H9 (cell line): Measurements from ENCODE around the gene CDH13. TPM values are rescaled to one million over a fixed set of nuclear protein-coding genes. Genes with fewer than 3 reads are reported as not detected.

ENCODE experiments used
- DNase-seq: peaks from one replicate; pipeline ENCODE4 v3.0.0-alpha.2; 2017
- H2AFZ ChIP-seq: one replicate; pipeline ENCODE4 v1.6.1; 2013; ENCODE audit warnings: mild to moderate bottlenecking, low read length, control low read depth, moderate library complexity
- H2AK5ac ChIP-seq: 2 replicates; pipeline ENCODE4 v1.6.1; 2013; ENCODE audit warnings: low read length, control low read depth, mixed read lengths; ENCODE audit not compliant: insufficient read length
- H2BK120ac ChIP-seq: one replicate; pipeline ENCODE4 v1.6.1; 2013; ENCODE audit warnings: low read depth, mild to moderate bottlenecking, low read length, control low read depth, inconsistent platforms; ENCODE audit not compliant: poor library complexity, severe bottlenecking
- H2BK12ac ChIP-seq: 2 replicates; pipeline ENCODE4 v1.6.1; 2013; ENCODE audit warnings: low read length, control low read depth, mixed read lengths, low read depth; ENCODE audit not compliant: insufficient read length
- H2BK15ac ChIP-seq: 2 replicates; pipeline ENCODE4 v1.6.1; 2013; ENCODE audit warnings: low read depth, low read length, control low read depth
- H2BK20ac ChIP-seq: one replicate; pipeline ENCODE4 v1.6.1; 2013; ENCODE audit warnings: low read depth, mild to moderate bottlenecking, low read length, control low read depth, inconsistent platforms; ENCODE audit not compliant: poor library complexity, severe bottlenecking
- H2BK5ac ChIP-seq: 2 replicates; pipeline ENCODE4 v1.6.1; 2013; ENCODE audit warnings: low read length, control low read depth, mixed read lengths; ENCODE audit not compliant: insufficient read length
- H3K14ac ChIP-seq: 2 replicates; pipeline ENCODE4 v1.6.1; 2013; ENCODE audit warnings: low read length, control low read depth; ENCODE audit not compliant: insufficient read depth
- H3K18ac ChIP-seq: 2 replicates; pipeline ENCODE4 v1.6.1; 2013; ENCODE audit warnings: low read depth, mild to moderate bottlenecking, mixed read lengths, low read length, control low read depth; ENCODE audit not compliant: insufficient read length
- H3K23ac ChIP-seq: 2 replicates; pipeline ENCODE4 v1.6.1; 2013; ENCODE audit warnings: low read length, control low read depth, mixed read lengths, low read depth; ENCODE audit not compliant: insufficient read length
- H3K23me2 ChIP-seq: 2 replicates; pipeline ENCODE4 v1.6.1; 2013; ENCODE audit warnings: low read depth, mild to moderate bottlenecking, mixed read lengths, low read length, control low read depth; ENCODE audit not compliant: insufficient read length, poor library complexity, severe bottlenecking
- H3K27ac ChIP-seq: 2 replicates; pipeline ENCODE4 v1.5.1; 2013; ENCODE audit warnings: low read length, control low read depth, mixed read lengths, low read depth; ENCODE audit not compliant: insufficient read length
- H3K27me3 ChIP-seq: 2 replicates; pipeline ENCODE4 v1.6.1; 2013; ENCODE audit warnings: low read length, control low read depth, inconsistent platforms; ENCODE audit not compliant: insufficient read depth
- H3K4ac ChIP-seq: 2 replicates; pipeline ENCODE4 v1.6.1; 2013; ENCODE audit warnings: low read depth, mild to moderate bottlenecking, control low read depth, inconsistent platforms, low read length, moderate library complexity
- H3K4me1 ChIP-seq: 2 replicates; pipeline ENCODE4 v1.6.1; 2013; ENCODE audit warnings: low read length, control low read depth, inconsistent platforms; ENCODE audit not compliant: insufficient read depth
- H3K4me2 ChIP-seq: 2 replicates; pipeline ENCODE4 v1.6.1; 2013; ENCODE audit warnings: low read length, control low read depth, mixed read lengths; ENCODE audit not compliant: insufficient read length, insufficient read depth
- H3K56ac ChIP-seq: 2 replicates; pipeline ENCODE4 v1.6.1; 2013; ENCODE audit warnings: low read depth, mild to moderate bottlenecking, mixed read lengths, low read length, control low read depth; ENCODE audit not compliant: insufficient read length
- H3K79me1 ChIP-seq: 2 replicates; pipeline ENCODE4 v1.6.1; 2013; ENCODE audit warnings: low read depth, mild to moderate bottlenecking, moderate library complexity, low read length, control low read depth, inconsistent platforms; ENCODE audit not compliant: insufficient read depth, poor library complexity, severe bottlenecking
- H3K79me2 ChIP-seq: 2 replicates; pipeline ENCODE4 v1.6.1; 2013; ENCODE audit warnings: low read length, control low read depth, inconsistent platforms; ENCODE audit not compliant: insufficient read depth
- H3K9ac ChIP-seq: 2 replicates; pipeline ENCODE4 v1.6.1; 2013; ENCODE audit warnings: low read length, control low read depth, mixed read lengths; ENCODE audit not compliant: insufficient read length; ENCODE audit errors: extremely low read depth
- H3K9me3 ChIP-seq: one replicate; pipeline ENCODE4 v1.6.1; 2013; ENCODE audit warnings: low read depth, low read length, inconsistent platforms; ENCODE audit not compliant: control insufficient read depth
- H3T11ph ChIP-seq: one replicate; pipeline ENCODE4 v1.6.1; 2013; ENCODE audit warnings: mild to moderate bottlenecking, low read length, control low read depth, inconsistent platforms
- H4K20me1 ChIP-seq: one replicate; pipeline ENCODE4 v1.6.1; 2013; ENCODE audit not compliant: control insufficient read depth, insufficient read length, insufficient read depth
- H4K5ac ChIP-seq: 2 replicates; pipeline ENCODE4 v1.6.1; 2013; ENCODE audit warnings: low read depth, mild to moderate bottlenecking, mixed read lengths, low read length, control low read depth; ENCODE audit not compliant: insufficient read length
- H4K8ac ChIP-seq: replicated peaks from 2 replicates; pipeline ENCODE4 v1.6.1; 2013; ENCODE audit warnings: low read length, control low read depth, mixed read lengths, low read depth; ENCODE audit not compliant: insufficient read length
- H4K91ac ChIP-seq: 2 replicates; pipeline ENCODE4 v1.6.1; 2013; ENCODE audit warnings: low read depth, mild to moderate bottlenecking, moderate library complexity, mixed read lengths, low read length, control low read depth; ENCODE audit not compliant: insufficient read length
- H3K27ac Mint-ChIP-seq, 3 experiments: 2 replicates in 2 of 3; 3 replicates in 1 of 3; pipeline ENCODE4 v1.8.0; 2020 to 2021; ENCODE audit warnings: mixed read lengths in 3 of 3, mild to moderate bottlenecking in 1 of 3, moderate library complexity in 1 of 3
- H3K27me3 Mint-ChIP-seq: 2 replicates; pipeline ENCODE4 v1.8.0; 2021; ENCODE audit warnings: low read depth, mild to moderate bottlenecking, moderate library complexity, mixed read lengths
- H3K36me3 Mint-ChIP-seq, 3 experiments: 2 replicates in 2 of 3; 3 replicates in 1 of 3; pipeline ENCODE4 v1.8.0; 2020 to 2021; ENCODE audit warnings: low read depth in 3 of 3, mixed read lengths in 3 of 3; ENCODE audit not compliant: insufficient read depth in 1 of 3
- H3K4me1 Mint-ChIP-seq, 2 experiments: 2 replicates each; pipeline ENCODE4 v1.8.0; 2020; ENCODE audit warnings: mixed read lengths in 2 of 2
- H3K4me3 Mint-ChIP-seq, 2 experiments: 2 replicates in 1 of 2; 3 replicates in 1 of 2; pipeline ENCODE4 v1.8.0; 2020 to 2021; ENCODE audit warnings: mild to moderate bottlenecking in 2 of 2, mixed read lengths in 2 of 2, moderate library complexity in 1 of 2
- H3K9me3 Mint-ChIP-seq, 2 experiments: 2 replicates in 1 of 2; 3 replicates in 1 of 2; pipeline ENCODE4 v1.8.0; 2020; ENCODE audit warnings: mild to moderate bottlenecking in 2 of 2, mixed read lengths in 2 of 2, moderate library complexity in 1 of 2
- WGBS: extraction: QIAGEN DNeasy Blood & Tissue Kit; methylation state at CpG from one replicate; pipeline ENCODE4 v1.1.7; 2013; ENCODE audit warnings: missing lambda C conversion rate, low lambda C conversion rate, mixed read lengths; ENCODE audit not compliant: insufficient read length; ENCODE audit errors: extremely low coverage; 5-methylcytosine and 5-hydroxymethylcytosine counted together
- total RNA-seq: library from RNA; stranded (reverse); gene quantifications from 2 replicates; pipeline ENCODE4 v1.2.1, GENCODE V29; 2021
- TF ChIP-seq, protein P1 (sequence below): fragments of 200-600 bp; sonication (generic); conservative IDR thresholded peaks from 3 replicates; pipeline ENCODE4 v1.8.0; 2021; ENCODE audit warnings: antibody characterized with exemption, mild to moderate bottlenecking

CDH13 gene
- total RNA-seq, 1 experiment from 2014 or later = 1.5 TPM

DNA sequence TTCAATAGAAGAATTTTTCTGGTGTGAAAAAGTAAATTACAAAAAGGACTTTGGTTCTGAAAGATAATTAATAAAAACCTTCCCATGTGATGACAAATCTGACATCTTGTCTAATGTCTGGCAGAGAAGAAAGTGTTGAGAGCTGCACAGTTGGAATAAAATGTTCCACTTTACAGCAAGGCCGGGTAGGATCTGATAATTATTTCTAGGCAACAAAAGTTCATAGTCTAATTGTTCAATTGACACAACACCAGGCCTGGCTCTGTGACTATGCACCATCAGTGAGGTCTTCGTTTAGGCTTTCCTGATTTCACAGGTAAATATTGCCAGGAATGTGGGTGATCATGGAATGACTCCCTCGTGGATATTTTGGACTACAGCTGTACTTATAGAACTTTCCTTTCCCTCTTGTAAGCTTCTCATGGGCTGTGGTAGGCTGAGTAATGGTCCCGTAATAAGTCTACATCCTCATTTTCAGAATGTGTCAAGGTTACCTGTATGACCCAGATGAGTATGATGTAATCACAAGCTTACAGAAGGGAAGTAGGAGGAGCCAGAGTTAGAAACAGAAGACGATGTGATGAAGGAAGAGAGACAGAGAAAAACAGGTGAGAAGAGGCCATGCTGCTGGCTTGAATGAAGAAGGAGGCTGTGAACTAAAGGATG, 217.0 kb downstream of the CDH13 start:
- H2BK20ac ChIP-seq = no peak overlapping the region
- WGBS = no CpG with 5 or more reads among the region's 5 CpGs
- H3K9me3 ChIP-seq = peaks cover 13% of the 10 kb centered on the region

More for the DNA sequence above, 217.0 kb downstream of the CDH13 start:
- Histone ChIP-seq H3K23ac (no peak overlapping the region), H3K4me1 (no peaks in the 10 kb centered on the region), H3K27me3 (no peaks in the 10 kb centered on the region), H4K5ac (no peak overlapping the region), H2BK12ac (no peak overlapping the region), H3K79me1 (no peaks in the 10 kb centered on the region), H4K8ac (no peak overlapping the region), H4K91ac (no peak overlapping the region), H2AK5ac (no peak overlapping the region), H3K4me2 (no peak overlapping the region), H3K14ac (no peak overlapping the region), H3K9ac (no peak overlapping the region), H3K79me2 (no peaks in the 10 kb centered on the region), H3K27ac (no peak overlapping the region), H3K56ac (no peak overlapping the region), H3K23me2 (no peaks in the 10 kb centered on the region), H3K18ac (no peak overlapping the region), H3K4ac (no peak overlapping the region), H2BK15ac (no peak overlapping the region), H3T11ph (no peak overlapping the region), H4K20me1 (no peaks in the 10 kb centered on the region), H2AFZ (no peak overlapping the region), H2BK5ac (no peak overlapping the region), H2BK120ac (no peak overlapping the region)
- TF ChIP-seq, protein P1, sequence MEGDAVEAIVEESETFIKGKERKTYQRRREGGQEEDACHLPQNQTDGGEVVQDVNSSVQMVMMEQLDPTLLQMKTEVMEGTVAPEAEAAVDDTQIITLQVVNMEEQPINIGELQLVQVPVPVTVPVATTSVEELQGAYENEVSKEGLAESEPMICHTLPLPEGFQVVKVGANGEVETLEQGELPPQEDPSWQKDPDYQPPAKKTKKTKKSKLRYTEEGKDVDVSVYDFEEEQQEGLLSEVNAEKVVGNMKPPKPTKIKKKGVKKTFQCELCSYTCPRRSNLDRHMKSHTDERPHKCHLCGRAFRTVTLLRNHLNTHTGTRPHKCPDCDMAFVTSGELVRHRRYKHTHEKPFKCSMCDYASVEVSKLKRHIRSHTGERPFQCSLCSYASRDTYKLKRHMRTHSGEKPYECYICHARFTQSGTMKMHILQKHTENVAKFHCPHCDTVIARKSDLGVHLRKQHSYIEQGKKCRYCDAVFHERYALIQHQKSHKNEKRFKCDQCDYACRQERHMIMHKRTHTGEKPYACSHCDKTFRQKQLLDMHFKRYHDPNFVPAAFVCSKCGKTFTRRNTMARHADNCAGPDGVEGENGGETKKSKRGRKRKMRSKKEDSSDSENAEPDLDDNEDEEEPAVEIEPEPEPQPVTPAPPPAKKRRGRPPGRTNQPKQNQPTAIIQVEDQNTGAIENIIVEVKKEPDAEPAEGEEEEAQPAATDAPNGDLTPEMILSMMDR = no peak
- no peaks in the 10 kb centered on the region for H3K4me1 Mint-ChIP-seq
- H3K27ac Mint-ChIP-seq = no peak overlapping the region
- peaks cover 35 to 36% of the 10 kb centered on the region in 2 experiments for H3K9me3 Mint-ChIP-seq
- no peaks in the 10 kb centered on the region for H3K27me3 Mint-ChIP-seq
- H3K36me3 Mint-ChIP-seq = peaks cover 7 to 35% (median 9%) of the 10 kb centered on the region in 3 experiments; a peak in 6 of 7 replicates
- H3K4me3 Mint-ChIP-seq = no peak overlapping the region
- no peak for DNase-seq
